Measurements from ENCODE around the gene MYL3. TPM values are rescaled to one million over a fixed set of nuclear protein-coding genes. Genes with fewer than 3 reads are reported as not detected.
A peak's percentile ranks its signal among the peaks of the same experiment; 100 is the strongest.

MYL3 gene
- polyA plus RNA-seq, 1 experiment, result not detected

GRCh38 chr3:46893146-46893748 is 30.0 kb upstream of the MYL3 start:
- TF ChIP-seq CTCF (IDR thresholded peaks at IDR 0.05; ENCODE audit: low read depth, low read length), result no peak
- DNase-seq (ENCODE audit: low read depth, low spot score), result no peak
- H3K9me3 ChIP-seq (ENCODE audit: control insufficient read depth, insufficient read depth, low read length), result no peaks in the 10 kb centered on the region; the same call in 1 of the 2 replicates
- no peak overlapping the region for H3K27ac ChIP-seq (ENCODE audit: low read depth, low read length)
- H3K4me3 ChIP-seq (ENCODE audit: low read depth, low read length), result no peak overlapping the region
- ChIA-PET CTCF (interaction anchor here (0.9 to 5.6 kb wide), 3 partner anchors 26 to 404 kb away, joined by 8 to 57 read pairs (median 12); no protein-coding TSS in a partner anchor), POLR2A (no interaction called here)
- peaks cover 67% of the 10 kb centered on the region for H3K27me3 ChIP-seq (ENCODE audit: control insufficient read depth, insufficient read depth, low read length)

- ChIA-PET POLR2A (no interaction called here), CTCF (interaction anchor here (0.9 to 5.6 kb wide), 4 partner anchors 25 to 187 kb away, joined by 3 to 57 read pairs (median 6); no protein-coding TSS in a partner anchor)
- peaks cover 68% of the 10 kb centered on the region for H3K27me3 ChIP-seq (ENCODE audit: control insufficient read depth, insufficient read depth, low read length)
- no peaks in the 10 kb centered on the region; the same call in 1 of the 2 replicates for H3K9me3 ChIP-seq (ENCODE audit: control insufficient read depth, insufficient read depth, low read length)
- no peak for TF ChIP-seq CTCF (IDR thresholded peaks at IDR 0.05; ENCODE audit: low read depth, low read length)
- DNase-seq (ENCODE audit: low read depth, low spot score), result peak; percentile 8
- H3K4me3 ChIP-seq (ENCODE audit: low read depth, low read length), result peak overlapping the region; percentile 51
- H3K27ac ChIP-seq (ENCODE audit: low read depth, low read length), result no peak overlapping the region
These were observed 29.3 kb upstream of the MYL3 start for GRCh38 chr3:46892285-46893145.

DNA sequence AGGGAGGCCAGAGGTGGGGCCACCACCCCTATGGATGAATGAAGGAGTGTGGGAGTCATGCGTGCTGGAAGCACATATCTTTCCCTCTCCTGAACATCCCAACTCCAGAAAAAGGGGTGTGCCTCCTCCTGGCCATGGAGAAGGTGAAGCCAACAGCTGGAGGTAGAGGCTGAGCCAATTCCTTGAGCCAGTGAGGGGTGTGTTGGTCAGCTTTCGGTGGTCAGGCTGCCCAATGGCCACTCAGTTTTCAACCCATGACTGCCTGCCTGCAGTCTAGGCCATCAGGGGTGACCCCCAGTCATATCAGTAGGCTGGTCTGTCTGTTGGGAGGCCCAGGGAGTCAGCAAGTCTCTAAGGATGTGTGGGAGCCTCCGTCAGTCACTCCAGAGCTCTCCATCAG is 27.9 kb upstream of the MYL3 start:
- ChIA-PET CTCF (interaction anchor here (1.0 to 2.1 kb wide), 2 partner anchors 185 kb away, joined by 5 to 6 read pairs; no protein-coding TSS in a partner anchor), POLR2A (interaction anchor here (0.5 kb wide), 1 partner anchor 46 kb away, joined by 3 read pairs; no protein-coding TSS in a partner anchor)
- no peaks in the 10 kb centered on the region; the same call in 1 of the 2 replicates for H3K9me3 ChIP-seq (ENCODE audit: control insufficient read depth, insufficient read depth, low read length)
- peaks cover 67% of the 10 kb centered on the region for H3K27me3 ChIP-seq (ENCODE audit: control insufficient read depth, insufficient read depth, low read length)
- no peak for TF ChIP-seq CTCF (IDR thresholded peaks at IDR 0.05; ENCODE audit: low read depth, low read length)
- no peak for DNase-seq (ENCODE audit: low read depth, low spot score)
- no peak overlapping the region for H3K27ac ChIP-seq (ENCODE audit: low read depth, low read length)
- H3K4me3 ChIP-seq (ENCODE audit: low read depth, low read length), result no peak overlapping the region

DNA sequence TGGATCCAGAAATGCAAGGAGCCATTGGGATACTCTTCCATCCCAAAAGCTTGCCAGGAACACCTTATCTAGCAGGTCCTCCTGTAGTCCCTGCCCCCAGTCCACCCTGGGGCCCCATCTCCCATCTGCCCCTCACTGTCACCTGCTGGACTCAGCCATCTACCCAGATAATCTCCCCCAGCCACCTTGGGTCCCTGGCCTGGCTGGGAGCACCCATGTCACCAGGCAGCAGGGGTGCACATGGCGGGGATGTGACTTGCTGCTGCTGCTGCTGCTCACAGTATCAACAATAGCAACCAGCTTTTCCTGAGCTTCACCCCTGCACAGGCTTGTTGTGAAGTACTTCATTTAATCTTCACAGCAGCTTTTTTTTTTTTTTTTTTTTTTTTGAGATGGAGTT is 26.9 kb upstream of the MYL3 start:
- Histone ChIP-seq H3K27ac (ENCODE audit: low read depth, low read length) (no peak overlapping the region), H3K4me3 (ENCODE audit: low read depth, low read length) (no peak overlapping the region), H3K27me3 (ENCODE audit: control insufficient read depth, insufficient read depth, low read length) (peaks cover 77% of the 10 kb centered on the region), H3K9me3 (ENCODE audit: control insufficient read depth, insufficient read depth, low read length) (no peaks in the 10 kb centered on the region; the same call in 1 of the 2 replicates)
- no peak for DNase-seq (ENCODE audit: low read depth, low spot score)
- ChIA-PET POLR2A (no interaction called here), CTCF (interaction anchor here (0.6 to 2.1 kb wide), 4 partner anchors 23 to 504 kb away, joined by 3 to 12 read pairs (median 4); no protein-coding TSS in a partner anchor)
- TF ChIP-seq CTCF (IDR thresholded peaks at IDR 0.05; ENCODE audit: low read depth, low read length), result no peak

Data from AG04450 (cell line).